GM18951 (cell line): ENCODE measurements around the gene DTYMK.
A peak's percentile ranks its signal among the peaks of the same experiment; 100 is the strongest.
"Not testable (repeated sequence)": the region's sequence is repeated elsewhere in the genome, so short reads cannot be mapped to it uniquely, and the experiment has no call there.

Experiments used
- POLR2A ChIP-seq: IDR thresholded peaks from 4 replicates; pipeline ENCODE4 v1.6.1; 2011; ENCODE audit warnings: mild to moderate bottlenecking; ENCODE audit not compliant: insufficient read length, insufficient read depth; ENCODE audit errors: extremely low read depth
- in situ Hi-C: fragments of 300-500 bp; cut with MboI; formaldehyde crosslinking; loops from one replicate; pipeline ENCODE4 v1.12.0; 2022; ENCODE audit warnings: low sequenced_read_pairs, mixed read lengths, inconsistent platforms; ENCODE audit not compliant: unreplicated experiment

The DTYMK gene, protein sequence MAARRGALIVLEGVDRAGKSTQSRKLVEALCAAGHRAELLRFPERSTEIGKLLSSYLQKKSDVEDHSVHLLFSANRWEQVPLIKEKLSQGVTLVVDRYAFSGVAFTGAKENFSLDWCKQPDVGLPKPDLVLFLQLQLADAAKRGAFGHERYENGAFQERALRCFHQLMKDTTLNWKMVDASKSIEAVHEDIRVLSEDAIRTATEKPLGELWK

GRCh38 chr2:241686650-241687425, at the start of gene DTYMK:
Gene DTYMK (minus strand): TSS chr2:241686815. CDS start chr2:241686783, 32 bp downstream.
- in situ Hi-C loops: no loop called here
- TF ChIP-seq POLR2A: peak; percentile 94

DNA sequence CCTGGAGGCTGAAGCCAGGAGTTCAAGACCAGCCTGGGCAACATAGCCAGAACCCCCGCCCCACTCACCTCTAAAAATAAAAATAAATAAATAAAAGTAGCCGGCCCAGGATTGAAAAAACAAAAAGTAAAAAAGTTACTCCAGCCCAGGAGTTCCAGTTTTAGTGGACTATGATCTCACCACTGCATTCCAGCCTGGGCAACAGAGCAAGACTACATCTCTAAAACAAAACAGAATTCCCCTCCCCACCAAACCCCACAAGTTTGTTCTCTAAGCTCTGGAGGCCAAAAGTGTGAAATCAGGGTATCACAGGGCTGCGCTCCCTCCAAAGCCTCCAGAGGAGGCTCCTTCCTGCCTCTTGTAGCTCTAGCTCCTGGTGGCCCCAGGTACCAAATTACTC, 49.5 kb upstream of the DTYMK start:
- no peak for TF ChIP-seq POLR2A
- in situ Hi-C loops: no loop called here

DNA sequence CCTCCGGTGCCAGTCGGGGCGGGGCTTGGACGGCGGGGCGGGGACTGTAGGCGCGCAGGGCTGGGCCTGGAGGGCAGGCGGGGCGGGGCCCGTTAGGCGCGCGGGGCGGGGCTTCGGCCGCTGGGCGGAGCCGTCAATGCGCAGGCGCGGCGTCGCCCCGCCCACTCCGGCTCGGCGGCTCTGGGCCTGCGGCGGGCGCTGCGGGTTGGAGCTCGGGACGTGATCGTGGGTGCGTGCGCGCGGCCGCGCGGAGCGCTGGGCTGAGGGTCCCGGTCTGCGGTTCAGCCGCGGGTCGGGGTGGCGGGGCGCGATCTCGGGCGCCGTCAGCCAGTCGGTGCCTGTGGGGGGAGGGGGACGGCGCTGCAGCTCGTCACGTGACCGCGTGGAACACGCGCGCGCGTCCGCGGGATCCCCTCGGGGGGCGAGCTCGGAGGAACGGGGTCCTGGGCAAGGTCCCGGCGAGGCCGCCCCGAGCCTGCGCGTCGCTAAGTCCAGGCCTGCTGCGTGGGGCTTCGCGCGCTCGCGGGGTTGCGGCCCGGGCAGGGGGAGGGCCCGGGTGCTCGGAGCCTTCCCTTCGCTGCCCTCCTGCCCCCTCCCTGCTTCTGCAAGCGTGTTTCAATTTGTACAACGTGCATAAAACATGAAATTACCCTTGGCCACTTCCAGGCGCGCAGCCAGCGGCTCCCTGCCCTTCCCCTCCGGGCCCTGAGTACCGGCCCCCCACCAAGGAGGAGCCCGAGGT, 48.0 kb upstream of the DTYMK start, which contains the start of gene D2HGDH:
D2HGDH (plus strand) TSS at position 164 of the 742 bp plus-strand sequence. CDS start 595 bp downstream, outside the sequence.
- in situ Hi-C loops: no loop called here
- TF ChIP-seq POLR2A: peak; percentile 96

- TF ChIP-seq POLR2A: no peak
- in situ Hi-C loops: no loop called here
These were observed 47.5 kb upstream of the DTYMK start for GRCh38 chr2:241734208-241734466.

DNA sequence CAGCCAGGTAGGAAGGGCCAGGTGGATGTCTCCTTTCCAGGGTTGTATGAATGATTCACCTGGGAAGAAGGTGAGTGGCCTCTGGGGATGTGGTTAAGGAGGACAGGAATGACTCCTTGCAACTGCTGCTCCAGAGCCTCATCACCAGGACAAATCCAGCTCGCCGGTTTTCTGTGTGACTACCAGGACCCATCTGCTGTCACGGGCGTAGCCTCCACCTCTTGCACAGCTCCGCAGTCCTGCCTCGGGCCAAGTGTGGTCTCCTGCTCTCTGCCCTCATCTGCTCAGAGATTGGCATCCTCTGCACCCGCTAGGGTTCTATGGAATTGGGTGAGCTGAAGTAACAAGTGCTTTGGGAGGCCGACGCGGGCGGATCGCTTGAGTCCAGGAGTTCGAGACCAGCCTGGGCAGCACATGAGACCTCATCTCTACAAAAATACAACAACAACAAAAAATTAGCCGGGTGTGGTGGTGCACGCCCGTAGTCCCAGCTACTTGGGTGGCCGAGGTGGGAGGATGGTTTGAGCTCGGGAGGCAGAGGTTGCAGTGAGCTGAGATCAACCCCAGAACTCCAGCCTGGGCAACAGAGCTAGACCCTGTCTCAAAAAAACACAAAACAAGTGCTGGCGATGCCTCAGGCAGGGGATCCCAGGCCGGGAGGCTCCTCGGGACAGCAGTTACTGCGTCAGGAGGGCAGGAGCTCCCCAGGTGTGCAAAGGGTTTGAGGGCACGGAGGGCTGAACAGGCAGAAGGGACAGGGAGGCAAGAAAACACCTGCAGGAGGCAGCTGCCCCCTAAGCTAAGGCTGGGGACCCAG, 47.0 kb upstream of the DTYMK start:
- no peak for TF ChIP-seq POLR2A
- in situ Hi-C loops: no loop called here

DNA sequence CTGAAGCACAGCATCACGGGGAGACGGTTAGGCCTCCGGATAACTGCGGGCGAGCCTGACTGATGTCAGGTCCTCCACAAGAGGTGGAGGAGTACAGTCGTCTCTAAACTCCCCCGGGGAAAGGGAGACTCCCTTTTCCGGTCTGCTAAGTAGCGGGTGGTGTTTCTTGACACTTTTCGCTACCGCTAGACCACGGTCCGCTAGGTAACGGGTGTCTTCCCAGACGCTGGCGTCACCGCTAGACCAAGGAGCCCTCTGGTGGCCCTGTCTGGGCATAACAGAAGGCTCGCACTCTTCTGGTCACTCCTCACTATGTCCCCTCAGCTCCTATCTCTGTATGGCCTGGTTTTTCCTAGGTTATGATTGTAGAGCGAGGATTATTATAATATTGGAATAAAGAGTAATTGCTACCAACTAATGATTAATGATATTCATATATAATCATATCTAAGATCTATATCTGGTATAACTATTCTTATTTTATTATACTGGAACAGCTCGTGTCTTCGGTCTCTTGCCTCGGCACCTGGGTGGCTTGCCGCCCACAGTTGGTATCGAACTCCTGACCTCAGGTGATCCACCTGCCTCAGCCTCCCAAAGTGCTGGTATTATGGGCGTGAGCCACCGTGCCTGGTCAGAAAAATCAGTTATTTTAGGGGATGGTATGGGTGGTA, 46.0 kb upstream of the DTYMK start:
- in situ Hi-C loops: not testable (repeated sequence)

- in situ Hi-C loops: no loop called here
- no peak for TF ChIP-seq POLR2A
These were observed 44.2 kb upstream of the DTYMK start for GRCh38 chr2:241730671-241731293.

DNA sequence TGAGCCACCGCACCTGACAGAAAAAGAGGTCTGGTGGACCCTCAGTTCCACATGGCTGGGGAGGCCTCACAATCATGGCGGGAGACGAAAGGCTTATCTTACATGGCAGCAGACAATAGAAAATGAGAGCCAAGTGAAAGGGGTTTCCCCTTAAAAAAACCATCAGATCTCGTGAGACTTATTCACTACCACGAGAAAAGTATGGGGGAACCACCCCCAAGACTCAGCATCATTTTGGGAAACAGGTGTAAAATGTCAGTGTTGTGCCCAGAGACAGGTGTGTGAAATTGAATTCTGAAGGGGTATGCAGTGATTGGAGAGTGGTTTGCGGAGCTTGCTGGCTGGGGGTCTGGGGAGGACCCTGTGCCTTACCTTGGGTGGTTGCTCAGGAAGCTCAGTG, 43.3 kb upstream of the DTYMK start:
- in situ Hi-C loops: no loop called here
- no peak for TF ChIP-seq POLR2A

DNA sequence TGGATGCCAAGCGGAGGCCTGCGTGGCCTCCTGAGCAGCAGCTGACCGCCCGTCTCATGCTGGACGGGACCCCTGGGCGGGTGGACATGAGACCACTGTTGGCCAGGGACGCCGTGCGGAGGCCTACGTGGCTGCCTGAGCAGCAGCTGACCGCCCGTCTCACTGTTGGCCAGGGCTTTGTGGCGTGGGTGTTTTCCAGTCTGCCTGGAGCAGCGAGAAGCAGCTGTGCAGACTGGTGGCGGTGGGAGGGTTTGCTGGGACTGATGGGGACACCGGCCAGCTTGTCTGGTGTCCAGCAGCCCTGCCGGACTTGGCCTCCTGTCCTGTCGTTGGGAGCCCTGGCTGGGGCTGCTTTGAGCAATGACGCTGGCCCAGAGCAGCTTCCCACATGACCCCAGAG, 42.0 kb upstream of the DTYMK start:
- in situ Hi-C loops: no loop called here
- no peak for TF ChIP-seq POLR2A

DNA sequence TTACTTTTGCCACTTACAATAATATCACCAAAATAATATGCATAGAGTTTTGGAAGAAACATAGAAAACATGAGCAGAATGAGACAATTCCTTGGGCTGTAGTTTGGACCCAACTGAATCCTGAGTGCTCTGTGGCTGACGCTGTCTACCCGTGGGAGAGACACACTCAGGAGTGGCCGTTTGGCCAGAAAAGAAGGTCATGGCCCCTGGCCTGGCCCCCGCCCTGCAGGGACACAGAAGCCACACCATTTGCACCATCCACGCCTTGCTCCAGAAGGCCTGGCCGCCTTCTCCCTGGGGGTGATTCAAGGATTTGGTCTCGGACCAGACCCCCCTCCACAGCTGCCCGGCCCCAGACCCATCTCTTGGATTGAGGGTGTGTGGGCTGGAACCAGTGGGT, 41.4 kb upstream of the DTYMK start:
- no peak for TF ChIP-seq POLR2A
- in situ Hi-C loops: no loop called here

DNA sequence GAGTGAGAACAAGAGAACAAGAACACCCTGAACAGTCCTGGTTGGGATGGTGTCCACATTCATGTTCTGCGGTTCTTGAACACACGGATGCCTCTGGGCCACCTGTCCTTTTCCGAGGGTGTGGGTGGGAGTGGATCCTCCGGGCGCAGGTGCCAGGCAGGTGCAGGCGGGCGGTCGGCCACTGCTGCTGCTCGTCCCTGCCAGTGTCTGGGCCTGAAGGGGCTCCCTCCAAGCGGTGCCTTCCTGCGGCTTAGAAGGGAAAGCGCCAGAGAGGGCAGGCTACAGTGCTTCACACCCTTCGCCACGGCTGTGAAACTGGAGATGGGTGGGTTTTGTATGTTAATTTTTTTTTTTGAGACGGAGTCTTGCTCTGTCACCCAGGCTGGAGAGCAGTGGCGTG, 39.8 kb upstream of the DTYMK start:
- in situ Hi-C loops: no loop called here
- no peak for TF ChIP-seq POLR2A
